Measurements from ENCODE around the gene GPR183. TPM values are rescaled to one million over a fixed set of nuclear protein-coding genes. Genes with fewer than 3 reads are reported as not detected.

The GPR183 gene
- total RNA-seq, 1 experiment from 2014 or later, result 0.30 TPM

GRCh38 chr13:99350191-99350590, 43.0 kb upstream of the GPR183 start:
- intact Hi-C loops (cut with micrococcal nuclease), result no loop called here
- H3K27me3 ChIP-seq (ENCODE audit: insufficient read depth, low read length), result no peaks in the 10 kb centered on the region
- no peak overlapping the region for H3K27ac ChIP-seq (ENCODE audit: low read depth, low read length)
- ChIA-PET CTCF (no interaction called here), POLR2A (no interaction called here), RAD21 (ENCODE audit: low non-redundant PET in 1 of 2, low total read pairs in 2 of 2, uncharacterized antibody in 2 of 2, unreplicated experiment in 2 of 2) (no interaction called here)
- TF ChIP-seq CEBPB (IDR thresholded peaks at IDR 0.05; ENCODE audit: low read depth) (no peak), ELF1 (IDR thresholded peaks at IDR 0.05; ENCODE audit: borderline replicate concordance, low read depth) (no peak), ZNF274 (IDR thresholded peaks at IDR 0.05; ENCODE audit: low read depth, low read length) (no peak), JUND (IDR thresholded peaks at IDR 0.05) (no peak), POLR2A (IDR thresholded peaks at IDR 0.05; ENCODE audit: borderline replicate concordance, extremely low read depth, insufficient read depth, insufficient read length) (no peak), ZFX (IDR thresholded peaks at IDR 0.05) (no peak), CBX3 (IDR thresholded peaks at IDR 0.05; ENCODE audit: low read depth) (no peak), SRF (IDR thresholded peaks at IDR 0.05; ENCODE audit: low read depth) (no peak), SP1 (IDR thresholded peaks at IDR 0.05; ENCODE audit: low read depth) (no peak), ATF3 (IDR thresholded peaks at IDR 0.05) (no peak), RAD21 (IDR thresholded peaks at IDR 0.05; ENCODE audit: low read depth) (no peak), EGR1 (IDR thresholded peaks at IDR 0.05; ENCODE audit: low read depth) (no peak)
- TF ChIP-seq, protein P1, sequence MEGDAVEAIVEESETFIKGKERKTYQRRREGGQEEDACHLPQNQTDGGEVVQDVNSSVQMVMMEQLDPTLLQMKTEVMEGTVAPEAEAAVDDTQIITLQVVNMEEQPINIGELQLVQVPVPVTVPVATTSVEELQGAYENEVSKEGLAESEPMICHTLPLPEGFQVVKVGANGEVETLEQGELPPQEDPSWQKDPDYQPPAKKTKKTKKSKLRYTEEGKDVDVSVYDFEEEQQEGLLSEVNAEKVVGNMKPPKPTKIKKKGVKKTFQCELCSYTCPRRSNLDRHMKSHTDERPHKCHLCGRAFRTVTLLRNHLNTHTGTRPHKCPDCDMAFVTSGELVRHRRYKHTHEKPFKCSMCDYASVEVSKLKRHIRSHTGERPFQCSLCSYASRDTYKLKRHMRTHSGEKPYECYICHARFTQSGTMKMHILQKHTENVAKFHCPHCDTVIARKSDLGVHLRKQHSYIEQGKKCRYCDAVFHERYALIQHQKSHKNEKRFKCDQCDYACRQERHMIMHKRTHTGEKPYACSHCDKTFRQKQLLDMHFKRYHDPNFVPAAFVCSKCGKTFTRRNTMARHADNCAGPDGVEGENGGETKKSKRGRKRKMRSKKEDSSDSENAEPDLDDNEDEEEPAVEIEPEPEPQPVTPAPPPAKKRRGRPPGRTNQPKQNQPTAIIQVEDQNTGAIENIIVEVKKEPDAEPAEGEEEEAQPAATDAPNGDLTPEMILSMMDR (IDR thresholded peaks at IDR 0.05 in 2 of 3, conservative IDR thresholded peaks at IDR 0.05 in 1 of 3; ENCODE audit: borderline replicate concordance in 1 of 3, insufficient read depth in 1 of 3, low read depth in 2 of 3, low read length in 2 of 3), result no peak
- TF ChIP-seq, protein P2, sequence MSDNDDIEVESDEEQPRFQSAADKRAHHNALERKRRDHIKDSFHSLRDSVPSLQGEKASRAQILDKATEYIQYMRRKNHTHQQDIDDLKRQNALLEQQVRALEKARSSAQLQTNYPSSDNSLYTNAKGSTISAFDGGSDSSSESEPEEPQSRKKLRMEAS (IDR thresholded peaks at IDR 0.05), result no peak
- TF ChIP-seq, protein P3, sequence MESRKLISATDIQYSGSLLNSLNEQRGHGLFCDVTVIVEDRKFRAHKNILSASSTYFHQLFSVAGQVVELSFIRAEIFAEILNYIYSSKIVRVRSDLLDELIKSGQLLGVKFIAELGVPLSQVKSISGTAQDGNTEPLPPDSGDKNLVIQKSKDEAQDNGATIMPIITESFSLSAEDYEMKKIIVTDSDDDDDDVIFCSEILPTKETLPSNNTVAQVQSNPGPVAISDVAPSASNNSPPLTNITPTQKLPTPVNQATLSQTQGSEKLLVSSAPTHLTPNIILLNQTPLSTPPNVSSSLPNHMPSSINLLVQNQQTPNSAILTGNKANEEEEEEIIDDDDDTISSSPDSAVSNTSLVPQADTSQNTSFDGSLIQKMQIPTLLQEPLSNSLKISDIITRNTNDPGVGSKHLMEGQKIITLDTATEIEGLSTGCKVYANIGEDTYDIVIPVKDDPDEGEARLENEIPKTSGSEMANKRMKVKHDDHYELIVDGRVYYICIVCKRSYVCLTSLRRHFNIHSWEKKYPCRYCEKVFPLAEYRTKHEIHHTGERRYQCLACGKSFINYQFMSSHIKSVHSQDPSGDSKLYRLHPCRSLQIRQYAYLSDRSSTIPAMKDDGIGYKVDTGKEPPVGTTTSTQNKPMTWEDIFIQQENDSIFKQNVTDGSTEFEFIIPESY (IDR thresholded peaks at IDR 0.05; ENCODE audit: extremely low read depth, insufficient replicate concordance, low read length), result no peak
- TF ChIP-seq, protein P4, sequence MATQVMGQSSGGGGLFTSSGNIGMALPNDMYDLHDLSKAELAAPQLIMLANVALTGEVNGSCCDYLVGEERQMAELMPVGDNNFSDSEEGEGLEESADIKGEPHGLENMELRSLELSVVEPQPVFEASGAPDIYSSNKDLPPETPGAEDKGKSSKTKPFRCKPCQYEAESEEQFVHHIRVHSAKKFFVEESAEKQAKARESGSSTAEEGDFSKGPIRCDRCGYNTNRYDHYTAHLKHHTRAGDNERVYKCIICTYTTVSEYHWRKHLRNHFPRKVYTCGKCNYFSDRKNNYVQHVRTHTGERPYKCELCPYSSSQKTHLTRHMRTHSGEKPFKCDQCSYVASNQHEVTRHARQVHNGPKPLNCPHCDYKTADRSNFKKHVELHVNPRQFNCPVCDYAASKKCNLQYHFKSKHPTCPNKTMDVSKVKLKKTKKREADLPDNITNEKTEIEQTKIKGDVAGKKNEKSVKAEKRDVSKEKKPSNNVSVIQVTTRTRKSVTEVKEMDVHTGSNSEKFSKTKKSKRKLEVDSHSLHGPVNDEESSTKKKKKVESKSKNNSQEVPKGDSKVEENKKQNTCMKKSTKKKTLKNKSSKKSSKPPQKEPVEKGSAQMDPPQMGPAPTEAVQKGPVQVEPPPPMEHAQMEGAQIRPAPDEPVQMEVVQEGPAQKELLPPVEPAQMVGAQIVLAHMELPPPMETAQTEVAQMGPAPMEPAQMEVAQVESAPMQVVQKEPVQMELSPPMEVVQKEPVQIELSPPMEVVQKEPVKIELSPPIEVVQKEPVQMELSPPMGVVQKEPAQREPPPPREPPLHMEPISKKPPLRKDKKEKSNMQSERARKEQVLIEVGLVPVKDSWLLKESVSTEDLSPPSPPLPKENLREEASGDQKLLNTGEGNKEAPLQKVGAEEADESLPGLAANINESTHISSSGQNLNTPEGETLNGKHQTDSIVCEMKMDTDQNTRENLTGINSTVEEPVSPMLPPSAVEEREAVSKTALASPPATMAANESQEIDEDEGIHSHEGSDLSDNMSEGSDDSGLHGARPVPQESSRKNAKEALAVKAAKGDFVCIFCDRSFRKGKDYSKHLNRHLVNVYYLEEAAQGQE (IDR thresholded peaks at IDR 0.05; ENCODE audit: low read depth), result no peak
- no peaks in the 10 kb centered on the region for H3K4me1 ChIP-seq (ENCODE audit: control insufficient read depth in 1 of 2, insufficient read depth in 2 of 2, low read length in 2 of 2)
- DNase-seq (ENCODE audit: low read depth, low spot score) (no peak), ATAC-seq (no peak)
- no peak overlapping the region for H2AFZ ChIP-seq (ENCODE audit: low read depth, low read length, poor library complexity, severe bottlenecking)
- no peak overlapping the region for H3K9ac ChIP-seq (ENCODE audit: low read length)
- no peak overlapping the region for H3K4me3 ChIP-seq (replicated peaks in 1 of 2; ENCODE audit: low read depth in 1 of 2, low read length in 2 of 2)
- H3K9me2 ChIP-seq (ENCODE audit: insufficient read depth), result no peaks in the 10 kb centered on the region
- peaks cover 0 to 5% of the 10 kb centered on the region in 2 experiments; a peak in 1 of 4 replicates for H3K36me3 ChIP-seq (ENCODE audit: control insufficient read depth in 1 of 2, insufficient read depth in 2 of 2, low read length in 2 of 2)
- no peaks in the 10 kb centered on the region for H4K20me1 ChIP-seq (ENCODE audit: insufficient read depth)
- H3K4me2 ChIP-seq (ENCODE audit: low read length), result no peak overlapping the region
- no peaks in the 10 kb centered on the region for H3K79me2 ChIP-seq (ENCODE audit: insufficient read depth, low read length)
- BruUV-seq (replicated peaks), result no TSS peak
- H3K9me3 ChIP-seq (ENCODE audit: control insufficient read depth in 1 of 2, insufficient read depth in 1 of 2, low read depth in 1 of 2, low read length in 2 of 2), result no peaks in the 10 kb centered on the region

All from HCT116 (cell line).